HL-60 (cell line): ENCODE results near the gene ZNF512.

Experiments used
- DNase-seq, 2 experiments: peaks; one replicate each; pipeline ENCODE4 v3.0.0-alpha.2; 2010 to 2020; ENCODE audit warnings: low read depth in 1 of 2, low spot score in 1 of 2
- H3K27ac ChIP-seq: fragments of 250-450 bp; sonication (Bioruptor Pico); replicated peaks from 2 replicates; pipeline ENCODE4 v1.5.1; 2020; ENCODE audit warnings: mild to moderate bottlenecking, moderate library complexity
- H3K27me3 ChIP-seq: fragments of 250-450 bp; sonication (Bioruptor Pico); 2 replicates; pipeline ENCODE4 v1.5.1; 2021; ENCODE audit warnings: mild to moderate bottlenecking, moderate library complexity; ENCODE audit not compliant: insufficient read depth, poor library complexity, severe bottlenecking
- H3K4me3 ChIP-seq: replicated peaks from 2 replicates; pipeline ENCODE4 v1.5.1; 2011; ENCODE audit warnings: mild to moderate bottlenecking, control low read depth, low read length; ENCODE audit not compliant: insufficient read depth
- GABPA ChIP-seq: IDR thresholded peaks from 2 replicates; pipeline ENCODE4 v1.6.1; 2012; ENCODE audit warnings: low read depth
- POLR2AphosphoS5 ChIP-seq: IDR thresholded peaks from 2 replicates; pipeline ENCODE4 v1.6.1; 2012; ENCODE audit warnings: low read depth
- SPI1 ChIP-seq: IDR thresholded peaks from 2 replicates; pipeline ENCODE4 v1.6.1; 2012; ENCODE audit warnings: low read depth, mild to moderate bottlenecking, borderline replicate concordance
- TF ChIP-seq, protein P1 (sequence below): IDR thresholded peaks from one replicate; pipeline ENCODE4 v1.5.1; 2011; ENCODE audit warnings: low read length, control low read depth, inconsistent platforms; ENCODE audit not compliant: insufficient read depth
- TF ChIP-seq, protein P2 (sequence below): IDR thresholded peaks from 2 replicates; pipeline ENCODE4 v1.6.1; 2012; ENCODE audit warnings: low read depth; ENCODE audit not compliant: insufficient replicate concordance

The ZNF512 gene

DNA sequence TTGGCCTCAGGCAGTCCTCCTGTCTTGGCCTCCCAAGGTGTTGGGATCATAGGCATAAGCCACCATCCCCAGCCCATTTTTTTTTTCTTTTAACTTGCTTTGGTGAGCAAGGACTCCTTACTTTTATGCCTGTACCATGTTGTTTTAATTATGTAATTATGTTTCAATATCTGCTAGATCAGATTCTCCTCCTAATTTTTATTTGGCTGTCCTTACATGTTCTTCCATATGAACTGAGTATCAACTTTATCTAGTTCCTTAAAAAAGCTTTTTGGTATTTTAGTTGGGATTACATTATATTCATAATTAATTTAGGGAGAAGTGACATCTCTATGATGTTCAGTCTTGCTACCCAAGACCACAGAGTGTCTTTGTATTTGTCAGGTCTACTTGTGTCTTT, 62.4 kb downstream of the ZNF512 start:
- Histone ChIP-seq H3K4me3 (no peak overlapping the region), H3K27ac (no peak overlapping the region), H3K27me3 (no peaks in the 10 kb centered on the region)
- TF ChIP-seq, protein P1, sequence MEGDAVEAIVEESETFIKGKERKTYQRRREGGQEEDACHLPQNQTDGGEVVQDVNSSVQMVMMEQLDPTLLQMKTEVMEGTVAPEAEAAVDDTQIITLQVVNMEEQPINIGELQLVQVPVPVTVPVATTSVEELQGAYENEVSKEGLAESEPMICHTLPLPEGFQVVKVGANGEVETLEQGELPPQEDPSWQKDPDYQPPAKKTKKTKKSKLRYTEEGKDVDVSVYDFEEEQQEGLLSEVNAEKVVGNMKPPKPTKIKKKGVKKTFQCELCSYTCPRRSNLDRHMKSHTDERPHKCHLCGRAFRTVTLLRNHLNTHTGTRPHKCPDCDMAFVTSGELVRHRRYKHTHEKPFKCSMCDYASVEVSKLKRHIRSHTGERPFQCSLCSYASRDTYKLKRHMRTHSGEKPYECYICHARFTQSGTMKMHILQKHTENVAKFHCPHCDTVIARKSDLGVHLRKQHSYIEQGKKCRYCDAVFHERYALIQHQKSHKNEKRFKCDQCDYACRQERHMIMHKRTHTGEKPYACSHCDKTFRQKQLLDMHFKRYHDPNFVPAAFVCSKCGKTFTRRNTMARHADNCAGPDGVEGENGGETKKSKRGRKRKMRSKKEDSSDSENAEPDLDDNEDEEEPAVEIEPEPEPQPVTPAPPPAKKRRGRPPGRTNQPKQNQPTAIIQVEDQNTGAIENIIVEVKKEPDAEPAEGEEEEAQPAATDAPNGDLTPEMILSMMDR: no peak
- TF ChIP-seq GABPA: no peak
- TF ChIP-seq POLR2AphosphoS5: no peak
- DNase-seq: no peak

DNA sequence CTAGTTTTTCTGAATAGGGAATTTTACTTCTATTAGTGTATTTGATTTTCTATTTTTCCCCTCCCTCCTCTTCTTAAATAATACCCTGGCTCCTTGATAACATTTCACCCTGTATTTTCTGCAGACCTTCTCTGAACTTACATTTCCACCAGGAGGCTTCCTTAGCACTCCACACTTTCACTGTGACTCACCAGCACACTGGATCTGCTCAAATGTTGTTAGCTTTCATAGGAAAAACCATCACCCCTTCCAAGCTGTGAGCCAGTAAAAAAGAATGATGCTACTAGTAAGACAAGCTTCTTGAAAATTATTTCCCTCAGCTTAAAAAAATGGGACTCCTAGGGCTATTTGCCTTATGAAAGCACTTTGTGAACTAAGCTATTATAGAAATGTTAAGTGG, 64.4 kb downstream of the ZNF512 start:
- Histone ChIP-seq H3K4me3 (no peak overlapping the region), H3K27me3 (no peaks in the 10 kb centered on the region), H3K27ac (no peak overlapping the region)
- no peak for DNase-seq
- TF ChIP-seq POLR2AphosphoS5 (no peak), SPI1 (no peak), GABPA (no peak)
- TF ChIP-seq, protein P2, sequence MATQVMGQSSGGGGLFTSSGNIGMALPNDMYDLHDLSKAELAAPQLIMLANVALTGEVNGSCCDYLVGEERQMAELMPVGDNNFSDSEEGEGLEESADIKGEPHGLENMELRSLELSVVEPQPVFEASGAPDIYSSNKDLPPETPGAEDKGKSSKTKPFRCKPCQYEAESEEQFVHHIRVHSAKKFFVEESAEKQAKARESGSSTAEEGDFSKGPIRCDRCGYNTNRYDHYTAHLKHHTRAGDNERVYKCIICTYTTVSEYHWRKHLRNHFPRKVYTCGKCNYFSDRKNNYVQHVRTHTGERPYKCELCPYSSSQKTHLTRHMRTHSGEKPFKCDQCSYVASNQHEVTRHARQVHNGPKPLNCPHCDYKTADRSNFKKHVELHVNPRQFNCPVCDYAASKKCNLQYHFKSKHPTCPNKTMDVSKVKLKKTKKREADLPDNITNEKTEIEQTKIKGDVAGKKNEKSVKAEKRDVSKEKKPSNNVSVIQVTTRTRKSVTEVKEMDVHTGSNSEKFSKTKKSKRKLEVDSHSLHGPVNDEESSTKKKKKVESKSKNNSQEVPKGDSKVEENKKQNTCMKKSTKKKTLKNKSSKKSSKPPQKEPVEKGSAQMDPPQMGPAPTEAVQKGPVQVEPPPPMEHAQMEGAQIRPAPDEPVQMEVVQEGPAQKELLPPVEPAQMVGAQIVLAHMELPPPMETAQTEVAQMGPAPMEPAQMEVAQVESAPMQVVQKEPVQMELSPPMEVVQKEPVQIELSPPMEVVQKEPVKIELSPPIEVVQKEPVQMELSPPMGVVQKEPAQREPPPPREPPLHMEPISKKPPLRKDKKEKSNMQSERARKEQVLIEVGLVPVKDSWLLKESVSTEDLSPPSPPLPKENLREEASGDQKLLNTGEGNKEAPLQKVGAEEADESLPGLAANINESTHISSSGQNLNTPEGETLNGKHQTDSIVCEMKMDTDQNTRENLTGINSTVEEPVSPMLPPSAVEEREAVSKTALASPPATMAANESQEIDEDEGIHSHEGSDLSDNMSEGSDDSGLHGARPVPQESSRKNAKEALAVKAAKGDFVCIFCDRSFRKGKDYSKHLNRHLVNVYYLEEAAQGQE: no peak
- TF ChIP-seq, protein P1: no peak

DNA sequence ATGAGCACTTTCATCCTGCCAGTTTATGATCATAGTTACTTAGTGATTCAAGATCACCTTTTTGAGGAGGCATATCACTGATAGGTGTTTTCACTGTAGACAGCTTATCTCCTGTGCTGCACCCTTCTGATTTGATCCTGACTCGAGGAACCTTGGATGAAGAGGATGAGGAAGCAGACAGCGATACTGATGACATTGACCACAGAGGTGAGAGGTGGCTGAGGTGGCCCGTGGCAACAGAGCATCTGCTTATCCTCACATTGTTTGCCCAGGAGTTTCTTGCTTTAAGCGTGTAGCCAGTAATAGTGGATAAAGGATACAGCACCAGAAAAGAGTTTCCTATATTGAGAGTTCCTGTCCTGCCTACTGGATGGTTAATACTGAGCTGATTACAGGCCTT, 64.9 kb downstream of the ZNF512 start:
- no peak for TF ChIP-seq SPI1
- TF ChIP-seq POLR2AphosphoS5: no peak
- TF ChIP-seq GABPA: no peak
- TF ChIP-seq, protein P2: no peak
- TF ChIP-seq, protein P1: no peak
- no peak overlapping the region for H3K27ac ChIP-seq

DNA sequence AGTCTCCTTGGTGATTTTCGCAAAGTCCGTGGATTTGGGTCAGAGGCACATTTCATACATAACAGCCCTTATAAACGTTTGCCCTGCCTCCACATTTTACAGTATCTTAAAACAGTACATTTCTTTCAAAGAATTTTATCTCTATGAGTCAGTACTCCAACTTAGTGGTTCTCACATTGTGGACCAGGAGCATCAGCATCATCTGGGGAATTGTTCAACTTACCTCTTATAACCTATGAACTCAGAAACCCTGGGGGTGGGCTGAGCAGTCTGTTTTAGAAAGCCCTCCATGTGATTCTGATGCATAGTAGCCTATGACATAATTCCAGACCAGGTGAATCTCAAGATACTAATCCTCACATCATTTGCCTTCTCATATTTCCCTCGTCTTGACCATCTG, 68.2 kb downstream of the ZNF512 start:
- H3K27me3 ChIP-seq: no peaks in the 10 kb centered on the region
- no peak overlapping the region for H3K27ac ChIP-seq
- no peak for DNase-seq
- TF ChIP-seq POLR2AphosphoS5 (no peak), SPI1 (no peak), GABPA (no peak)
- TF ChIP-seq, protein P1: no peak
- TF ChIP-seq, protein P2: no peak
- H3K4me3 ChIP-seq: no peak overlapping the region

More for the DNA sequence above, 64.9 kb downstream of the ZNF512 start:
- no peak for DNase-seq
- no peaks in the 10 kb centered on the region for H3K27me3 ChIP-seq
- H3K4me3 ChIP-seq: no peak overlapping the region
